ENCODE data around the gene BCL11A.

The BCL11A gene

DNA sequence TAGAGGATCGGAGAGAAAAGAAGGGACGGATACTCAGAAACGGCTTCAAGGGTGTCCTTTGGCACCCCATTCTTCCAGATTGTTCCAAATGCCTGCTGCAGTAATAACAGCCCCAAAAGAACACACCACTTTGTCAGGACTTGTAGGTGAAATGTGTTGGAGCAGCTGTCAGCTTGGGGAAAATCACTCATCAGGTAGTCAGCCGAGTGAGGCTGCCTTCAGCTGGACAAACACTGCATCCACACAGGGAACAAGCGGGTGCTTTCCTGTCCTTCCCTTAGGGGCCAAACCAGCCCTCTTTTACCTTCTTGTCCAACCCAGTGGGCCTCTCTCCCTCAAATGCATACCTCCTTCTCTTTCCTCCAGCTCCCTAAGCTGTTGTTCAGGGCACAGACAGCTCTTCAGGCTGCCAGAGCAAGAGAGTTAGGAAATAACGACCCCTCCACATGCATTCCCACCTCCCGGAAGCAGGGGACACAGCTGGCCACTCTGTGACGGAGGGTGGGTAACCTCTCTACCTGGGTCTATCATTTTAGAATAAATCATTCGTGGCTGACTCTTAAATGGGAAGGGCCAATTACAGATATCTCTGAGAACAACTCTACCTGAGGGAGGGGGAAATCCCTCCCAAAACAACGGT, 48.1 kb downstream of the BCL11A start:
- DNase-seq: no peak

DNA sequence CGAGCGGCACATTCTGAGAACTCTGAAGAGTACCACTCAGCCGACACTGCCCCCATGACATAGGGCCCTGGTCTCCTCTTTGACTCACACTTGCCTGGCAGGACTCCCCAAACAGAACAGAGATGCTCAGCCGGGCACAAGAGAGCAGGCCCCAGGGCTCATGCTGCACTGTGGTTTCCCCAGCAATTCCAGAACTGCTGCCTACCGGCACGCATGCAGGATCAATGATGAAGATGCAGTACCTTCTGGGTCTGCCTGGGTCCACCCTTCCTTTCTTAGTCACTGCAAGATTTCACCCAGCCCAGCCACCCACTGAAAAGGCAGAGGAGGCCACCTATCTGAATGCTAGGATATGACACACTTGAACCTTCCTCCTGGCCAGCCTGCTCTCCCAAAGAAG, 49.4 kb downstream of the BCL11A start:
- ATAC-seq (no peak), DNase-seq (no peak)

More for the DNA sequence above, 48.1 kb downstream of the BCL11A start:
- no peak for ATAC-seq

- ATAC-seq (no peak), DNase-seq (no peak)
Observed at GRCh38 chr2:60502144-60502543, 51.3 kb downstream of the BCL11A start.

GRCh38 chr2:60500861-60501260, 52.6 kb downstream of the BCL11A start:
- no peak for ATAC-seq
- no peak for DNase-seq

GRCh38 chr2:60499651-60500265, 53.7 kb downstream of the BCL11A start:
- ATAC-seq (no peak), DNase-seq (no peak)

DNA sequence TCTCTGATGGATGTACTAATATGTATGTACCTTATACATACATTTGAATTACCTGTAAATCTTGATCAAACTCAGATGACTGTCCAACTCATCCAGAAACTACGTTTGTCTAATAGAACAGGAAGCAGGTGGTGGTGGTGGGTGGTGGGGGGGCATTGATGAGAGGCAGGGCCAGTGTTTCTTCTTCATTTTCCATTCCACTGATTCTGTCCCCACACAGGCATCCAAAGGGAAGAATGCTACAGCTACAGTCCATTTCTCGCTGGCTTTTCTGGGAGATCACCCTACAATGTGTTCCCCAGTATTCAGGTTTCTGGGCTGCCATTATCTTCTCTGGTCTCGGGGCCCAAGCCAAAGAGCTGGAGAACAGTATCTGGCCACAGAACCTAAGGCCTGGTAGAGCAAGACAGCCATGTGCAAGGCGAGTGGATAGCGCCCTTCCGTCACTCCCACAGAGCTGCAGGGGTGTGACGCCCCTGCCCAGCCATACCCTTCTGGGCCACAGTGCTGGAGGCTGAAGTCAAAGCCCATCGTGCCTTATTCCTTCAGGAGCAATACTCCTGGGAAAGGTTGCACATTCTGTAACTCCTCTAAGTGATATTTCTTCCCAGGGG, 54.5 kb downstream of the BCL11A start:
- DNase-seq (no peak), ATAC-seq (no peak)

DNA sequence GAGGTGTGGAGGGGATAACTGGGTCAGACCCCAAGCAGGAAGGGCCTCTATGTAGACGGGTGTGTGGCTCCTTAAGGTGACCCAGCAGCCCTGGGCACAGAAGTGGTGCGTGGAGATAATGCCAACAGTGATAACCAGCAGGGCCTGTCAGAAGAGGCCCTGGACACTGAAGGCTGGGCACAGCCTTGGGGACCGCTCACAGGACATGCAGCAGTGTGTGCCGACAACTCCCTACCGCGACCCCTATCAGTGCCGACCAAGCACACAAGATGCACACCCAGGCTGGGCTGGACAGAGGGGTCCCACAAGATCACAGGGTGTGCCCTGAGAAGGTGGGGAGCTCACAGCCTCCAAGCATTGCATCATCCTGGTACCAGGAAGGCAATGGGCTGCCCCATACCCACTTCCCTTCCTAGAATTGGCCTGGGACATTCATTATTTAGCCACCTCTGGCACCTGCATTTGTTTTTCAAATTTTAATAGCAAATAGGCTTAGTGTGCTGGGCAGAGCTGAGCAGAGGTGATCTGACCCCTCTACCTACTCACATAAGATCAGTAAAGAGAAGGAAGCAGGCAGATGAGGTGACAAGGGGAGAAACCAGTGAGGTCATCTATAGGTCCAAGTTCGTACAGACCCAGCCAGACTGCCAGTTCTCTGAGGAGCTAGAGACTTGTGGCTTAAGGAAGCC, 55.2 kb downstream of the BCL11A start:
- no peak for DNase-seq
- no peak for ATAC-seq

DNA sequence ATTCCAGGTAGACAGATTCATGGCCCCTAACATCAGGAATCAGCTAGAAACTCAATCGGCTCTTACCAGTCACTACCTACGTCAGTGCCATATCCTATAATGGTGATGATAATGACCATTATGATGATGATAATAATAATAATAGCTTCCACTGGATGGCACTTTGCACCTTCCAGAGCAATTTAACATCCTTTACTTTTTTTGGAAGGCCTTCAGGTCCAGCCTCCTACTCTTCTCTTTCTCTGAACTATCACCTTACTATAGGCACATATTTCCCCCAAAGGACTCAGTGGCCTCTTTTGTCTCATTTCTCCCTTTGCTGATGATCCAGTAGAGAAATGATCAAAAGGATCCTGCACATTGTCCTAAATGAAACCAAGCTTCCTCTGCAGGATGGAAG, 56.0 kb downstream of the BCL11A start:
- ATAC-seq (no peak), DNase-seq (no peak)

GRCh38 chr2:60496956-60497355, 56.5 kb downstream of the BCL11A start:
- no peak for ATAC-seq
- DNase-seq: no peak

DNA sequence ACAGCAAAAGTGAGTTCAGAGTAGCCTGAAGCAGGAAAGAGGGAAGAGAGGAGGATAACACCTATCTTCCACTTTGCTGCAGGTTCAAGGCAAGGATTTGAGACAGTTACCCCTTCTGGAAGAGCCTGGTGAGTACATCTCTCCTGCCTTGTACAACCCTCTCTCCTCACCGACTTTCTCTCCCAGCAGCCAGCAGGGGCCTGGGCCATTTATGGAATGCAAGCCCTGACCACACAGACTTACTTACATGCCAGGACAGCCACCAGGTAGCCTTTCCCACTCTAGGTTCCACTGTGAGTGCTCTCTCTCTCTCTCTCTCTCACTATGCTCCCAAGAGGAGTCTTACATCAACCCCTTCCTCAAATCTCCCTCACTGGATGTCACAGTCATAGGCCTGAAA, 57.0 kb downstream of the BCL11A start:
- no peak for DNase-seq
- ATAC-seq: no peak

- DNase-seq: no peak
- ATAC-seq: no peak
Observed at GRCh38 chr2:60495041-60495625, 58.3 kb downstream of the BCL11A start.

- DNase-seq: no peak
- ATAC-seq: no peak
Observed at GRCh38 chr2:60493804-60494387, 59.6 kb downstream of the BCL11A start.

GRCh38 chr2:60492548-60492947, 60.9 kb downstream of the BCL11A start:
- DNase-seq: no peak
- ATAC-seq: no peak

GRCh38 chr2:60490848-60491247, 62.6 kb downstream of the BCL11A start:
- DNase-seq (no peak), ATAC-seq (no peak)

GRCh38 chr2:60490441-60490840, 63.0 kb downstream of the BCL11A start:
- DNase-seq (no peak), ATAC-seq (no peak)

DNA sequence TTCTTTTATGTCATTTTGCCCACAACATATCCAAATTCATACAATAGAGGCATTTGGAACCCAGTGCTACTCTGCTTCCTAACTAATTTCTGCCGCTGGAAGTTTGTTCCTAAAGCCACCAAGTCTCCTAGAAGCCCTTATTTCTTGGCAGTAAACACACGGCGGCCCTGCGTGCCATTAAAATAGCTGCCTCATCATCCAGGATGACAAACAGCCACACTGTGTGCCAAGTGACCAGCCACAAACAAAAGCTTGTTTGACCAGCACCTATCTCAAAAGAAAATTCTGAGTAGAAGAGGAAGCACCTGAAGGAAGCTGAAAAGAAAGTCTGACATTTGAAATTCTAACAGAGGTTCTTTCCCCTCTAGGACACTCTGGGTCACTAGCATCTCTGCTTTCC, 64.2 kb downstream of the BCL11A start:
- DNase-seq: no peak
- ATAC-seq: no peak

GRCh38 chr2:60488291-60488690, 65.2 kb downstream of the BCL11A start:
- ATAC-seq (no peak), DNase-seq (no peak)

DNA sequence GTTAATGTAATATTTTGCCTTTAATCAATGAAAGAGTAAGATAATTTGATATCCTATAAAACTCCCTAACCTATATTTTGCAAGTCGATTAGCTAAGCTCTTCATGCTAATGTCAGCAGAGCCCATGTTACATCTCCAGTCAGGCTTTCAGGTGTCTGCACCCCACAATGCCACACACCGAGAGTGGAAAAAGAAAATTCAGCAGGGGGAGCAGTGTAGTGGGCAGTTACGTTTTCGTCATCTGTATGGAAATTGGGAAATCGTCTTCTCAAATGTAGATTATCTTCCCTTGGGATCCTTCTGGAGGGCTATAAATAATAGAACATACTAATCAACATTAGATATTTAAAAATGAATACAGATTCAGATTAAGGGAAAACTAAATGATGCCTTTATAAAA, 66.3 kb downstream of the BCL11A start:
- ATAC-seq: no peak

GRCh38 chr2:60486551-60486950, 66.9 kb downstream of the BCL11A start:
- DNase-seq (no peak), ATAC-seq (no peak)

More for the DNA sequence above, 66.3 kb downstream of the BCL11A start:
- no peak for DNase-seq

DNA sequence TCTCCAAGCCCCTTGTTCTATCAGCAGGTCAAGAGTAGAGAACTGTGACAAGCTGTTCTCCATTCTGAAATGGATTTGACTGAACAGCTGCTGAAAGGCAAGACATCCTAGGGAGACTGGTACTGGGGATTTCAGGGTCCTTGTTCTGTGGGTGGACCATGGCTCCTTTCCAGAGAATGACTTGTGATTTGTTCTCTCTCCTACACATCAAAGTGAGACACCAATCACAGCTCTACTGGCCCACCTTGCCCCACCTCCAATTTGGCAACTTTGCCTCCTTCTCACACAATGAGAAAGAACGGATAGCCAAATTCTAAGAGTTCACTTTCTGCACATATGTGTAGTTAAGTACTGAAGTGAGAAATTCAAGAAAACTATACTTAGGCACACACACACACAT, 67.4 kb downstream of the BCL11A start:
- DNase-seq (no peak), ATAC-seq (no peak)

DNA sequence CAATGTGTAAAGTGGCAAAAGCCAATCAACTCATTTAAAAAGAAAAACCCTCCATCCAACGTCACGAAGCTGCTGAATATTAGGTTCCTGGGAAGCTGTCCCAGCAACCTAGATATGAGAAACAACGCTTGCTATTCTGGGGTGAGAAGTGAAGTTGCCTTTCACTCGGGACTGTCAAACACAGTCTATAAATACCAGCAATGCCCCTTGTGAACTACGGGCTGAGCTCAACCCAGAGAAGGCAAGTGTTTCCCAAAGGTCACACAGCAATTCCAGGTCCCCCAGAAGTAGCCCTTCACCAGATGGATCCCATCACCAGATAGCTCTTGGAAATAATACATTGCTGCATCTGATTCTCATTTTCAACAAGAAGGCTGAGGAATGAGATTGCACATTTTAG, 67.9 kb downstream of the BCL11A start:
- ATAC-seq (no peak), DNase-seq (no peak)

DNA sequence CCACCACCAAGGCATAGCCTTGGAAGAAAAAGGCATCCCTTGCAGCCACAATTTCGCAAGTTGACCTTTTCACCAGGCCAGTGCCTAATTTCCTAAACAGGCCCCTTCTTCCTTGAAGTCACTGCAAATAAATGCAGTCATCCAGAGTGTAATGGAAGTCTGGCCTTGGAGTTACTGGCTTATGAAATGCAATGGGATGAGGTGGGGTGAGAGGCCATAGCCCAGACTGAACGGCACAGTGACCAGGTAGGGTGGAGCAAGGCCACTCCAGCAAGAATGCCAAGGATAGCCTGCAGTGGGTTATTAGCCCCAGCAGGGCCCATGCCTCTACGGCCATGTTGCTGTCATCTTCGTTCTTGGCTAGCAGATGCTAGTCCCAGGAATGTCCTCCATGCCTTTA, 68.4 kb downstream of the BCL11A start:
- no peak for ATAC-seq
- DNase-seq: no peak

Measured in stimulated activated naive CD8-positive, alpha-beta T cell treated with anti-CD3 and anti-CD28 coated beads, Interleukin-15, Interleukin-2, amounts not matched to agents 100 U/mL and 50 U/mL, for 24 hours (primary cell).